ENCODE results near the gene IMMP2L. TPM values are rescaled to one million over a fixed set of nuclear protein-coding genes. Genes with fewer than 3 reads are reported as not detected.

The IMMP2L gene
- total RNA-seq, 1 donor from 2014 or later = 21.5 TPM

- Histone ChIP-seq H3K27me3 (no peaks in the 10 kb centered on the region), H3K9me3 (ENCODE audit: low read depth) (no peaks in the 10 kb centered on the region), H3K4me1 (no peaks in the 10 kb centered on the region), H3K79me2 (ENCODE audit: low read depth) (no peaks in the 10 kb centered on the region), H2AFZ (replicated peaks) (no peak overlapping the region), H3K4me3 (no peak overlapping the region), H3K9ac (no peak overlapping the region), H4K20me1 (ENCODE audit: low read depth) (no peaks in the 10 kb centered on the region), H3F3A (ENCODE audit: low read depth) (no peaks in the 10 kb centered on the region), H3K4me2 (no peak overlapping the region), H3K36me3 (no peaks in the 10 kb centered on the region), H3K27ac (no peak overlapping the region)
- no peaks in the 10 kb centered on the region for H3K4me1 Mint-ChIP-seq
- DNase-seq (ENCODE audit: low spot score) = no peak
- no peaks in the 10 kb centered on the region for H3K27me3 Mint-ChIP-seq (ENCODE audit: insufficient read depth, low read depth)
- H3K27ac Mint-ChIP-seq = no peak overlapping the region
- TF ChIP-seq EZH2 (IDR thresholded peaks at IDR 0.05) (no peak), EZH2phosphoT487 (IDR thresholded peaks at IDR 0.05) (no peak), CTCF (IDR thresholded peaks at IDR 0.05) (no peak)
- no peak overlapping the region for H3K4me3 Mint-ChIP-seq
- H3K36me3 Mint-ChIP-seq = no peaks in the 10 kb centered on the region
- H3K9me3 Mint-ChIP-seq = no peaks in the 10 kb centered on the region
These were observed 556.8 kb downstream of the IMMP2L start for GRCh38 chr7:111005445-111005844.

DNA sequence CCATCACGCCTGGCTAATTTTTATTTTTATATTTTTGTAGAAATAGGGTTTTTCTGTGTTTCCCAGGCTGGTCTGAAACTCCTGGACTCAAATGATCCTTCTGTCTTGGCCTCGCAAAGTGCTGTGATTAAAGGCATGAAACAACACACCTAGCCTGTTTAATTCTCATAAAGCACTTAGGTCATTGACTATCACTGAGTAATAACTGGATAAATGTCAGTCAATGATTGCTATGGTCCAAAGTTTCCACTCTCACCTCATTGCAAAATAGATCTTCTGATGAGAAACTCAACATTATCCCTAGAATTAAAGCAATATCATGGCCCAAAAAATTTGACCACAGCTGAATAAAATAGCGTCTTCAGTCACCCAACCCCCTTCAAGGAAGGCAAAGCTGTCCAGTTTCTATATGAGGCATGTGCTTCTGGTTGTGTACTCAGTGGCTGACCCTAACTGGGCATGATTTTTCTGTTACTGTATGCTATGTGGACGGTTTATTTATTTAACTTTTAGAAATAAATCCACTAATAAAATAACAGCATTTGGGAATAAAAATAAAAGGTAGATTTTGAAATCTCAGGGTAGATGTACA is 557.9 kb downstream of the IMMP2L start:
- no peak overlapping the region for H3K4me2 ChIP-seq
- TF ChIP-seq EZH2phosphoT487 (IDR thresholded peaks at IDR 0.05) = no peak
- TF ChIP-seq CTCF (IDR thresholded peaks at IDR 0.05) = no peak
- TF ChIP-seq EZH2 (IDR thresholded peaks at IDR 0.05) = no peak

DNA sequence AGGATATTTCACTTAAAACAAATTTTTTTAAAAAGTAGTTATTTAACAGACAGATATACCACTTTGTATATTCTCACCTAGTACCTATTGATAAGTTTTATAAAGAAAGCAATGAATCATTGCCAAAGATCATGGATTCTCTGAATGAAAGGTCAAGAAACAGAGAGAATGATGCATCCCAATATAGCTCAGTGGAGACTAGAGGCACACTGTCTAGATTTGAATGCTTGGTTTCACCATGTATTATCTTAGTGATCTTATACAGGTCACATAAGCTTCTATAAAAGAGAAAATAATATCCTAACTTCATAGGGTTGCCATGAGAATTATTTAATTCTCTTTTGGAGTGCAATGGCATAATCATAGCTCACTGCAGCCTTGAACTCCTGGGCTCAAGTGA is 558.4 kb downstream of the IMMP2L start:
- TF ChIP-seq EZH2phosphoT487 (IDR thresholded peaks at IDR 0.05) (no peak), CTCF (IDR thresholded peaks at IDR 0.05) (no peak), EZH2 (IDR thresholded peaks at IDR 0.05) (no peak)
- Histone ChIP-seq H4K20me1 (ENCODE audit: low read depth) (no peaks in the 10 kb centered on the region), H3K4me1 (peaks cover 9% of the 10 kb centered on the region), H3K79me2 (ENCODE audit: low read depth) (no peaks in the 10 kb centered on the region), H3K27ac (no peak overlapping the region), H3K9ac (no peak overlapping the region), H3K4me3 (no peak overlapping the region), H3K27me3 (no peaks in the 10 kb centered on the region), H3K9me3 (ENCODE audit: low read depth) (no peaks in the 10 kb centered on the region), H3F3A (ENCODE audit: low read depth) (no peaks in the 10 kb centered on the region), H3K36me3 (no peaks in the 10 kb centered on the region), H3K4me2 (no peak overlapping the region), H2AFZ (replicated peaks) (no peak overlapping the region)
- no peak for DNase-seq (ENCODE audit: low spot score)
- H3K9me3 Mint-ChIP-seq = no peaks in the 10 kb centered on the region
- H3K4me3 Mint-ChIP-seq = no peak overlapping the region
- no peaks in the 10 kb centered on the region for H3K27me3 Mint-ChIP-seq (ENCODE audit: insufficient read depth, low read depth)
- peaks cover 5% of the 10 kb centered on the region for H3K4me1 Mint-ChIP-seq
- H3K36me3 Mint-ChIP-seq = no peaks in the 10 kb centered on the region
- no peak overlapping the region for H3K27ac Mint-ChIP-seq

More for the DNA sequence above, 557.9 kb downstream of the IMMP2L start:
- Mint-ChIP-seq H3K27ac (no peak overlapping the region), H3K4me1 (peaks cover 4% of the 10 kb centered on the region), H3K4me3 (no peak overlapping the region), H3K9me3 (no peaks in the 10 kb centered on the region), H3K36me3 (no peaks in the 10 kb centered on the region), H3K27me3 (ENCODE audit: insufficient read depth, low read depth) (no peaks in the 10 kb centered on the region)
- H4K20me1 ChIP-seq (ENCODE audit: low read depth) = no peaks in the 10 kb centered on the region
- no peaks in the 10 kb centered on the region for H3K9me3 ChIP-seq (ENCODE audit: low read depth)
- no peak overlapping the region for H2AFZ ChIP-seq (replicated peaks)
- DNase-seq (ENCODE audit: low spot score) = no peak
- no peak overlapping the region for H3K4me3 ChIP-seq
- peaks cover 8% of the 10 kb centered on the region for H3K4me1 ChIP-seq
- no peak overlapping the region for H3K27ac ChIP-seq
- H3K9ac ChIP-seq = no peak overlapping the region
- H3K36me3 ChIP-seq = no peaks in the 10 kb centered on the region
- H3F3A ChIP-seq (ENCODE audit: low read depth) = no peaks in the 10 kb centered on the region
- no peaks in the 10 kb centered on the region for H3K79me2 ChIP-seq (ENCODE audit: low read depth)
- H3K27me3 ChIP-seq = no peaks in the 10 kb centered on the region
